Neuron (in vitro differentiated cells): ENCODE measurements around the gene TUBGCP5.

Experiments
- H2AFZ ChIP-seq: one replicate; pipeline ENCODE4 v1.6.1; 2013; ENCODE audit warnings: low read depth, mild to moderate bottlenecking, inconsistent platforms, low read length, moderate library complexity
- H3K27me3 ChIP-seq: one replicate; pipeline ENCODE4 v1.6.1; 2013; ENCODE audit warnings: low read length; ENCODE audit not compliant: insufficient read depth
- H3K36me3 ChIP-seq: one replicate; pipeline ENCODE4 v1.6.1; 2013; ENCODE audit warnings: low read length; ENCODE audit not compliant: insufficient read depth
- H3K4me1 ChIP-seq: one replicate; pipeline ENCODE4 v1.6.1; 2013; ENCODE audit warnings: low read length; ENCODE audit not compliant: insufficient read depth
- H3K4me3 ChIP-seq: 2 replicates; pipeline ENCODE4 v1.5.1; 2013; ENCODE audit warnings: mild to moderate bottlenecking, low read length, moderate library complexity
- H3K9me3 ChIP-seq: one replicate; pipeline ENCODE4 v1.6.1; 2013; ENCODE audit warnings: low read length

TUBGCP5 gene

GRCh38 chr15:22981051-22981840 is 58.1 kb downstream of the TUBGCP5 start:
- H2AFZ ChIP-seq: peak overlapping the region; percentile 95
- peaks cover 12% of the 10 kb centered on the region for H3K4me1 ChIP-seq
- H3K36me3 ChIP-seq: no peaks in the 10 kb centered on the region
- no peaks in the 10 kb centered on the region for H3K9me3 ChIP-seq
- peak overlapping the region; percentile 90 for H3K4me3 ChIP-seq
- H3K27me3 ChIP-seq: no peaks in the 10 kb centered on the region

- Histone ChIP-seq H3K27me3 (no peaks in the 10 kb centered on the region), H3K36me3 (no peaks in the 10 kb centered on the region), H3K9me3 (no peaks in the 10 kb centered on the region), H2AFZ (peak within 1 kb of the TSS; percentile 95), H3K4me1 (peaks cover 12% of the 10 kb centered on the region), H3K4me3 (peak within 1 kb of the TSS; percentile 90)
Observed at GRCh38 chr15:22980189-22981050, 58.9 kb downstream of the TUBGCP5 start, which contains the start of gene CYFIP1. CYFIP1 (minus strand) TSS chr15:22980368; CDS start chr15:22947285, 33,083 bp downstream.

- Histone ChIP-seq H3K9me3 (no peaks in the 10 kb centered on the region), H2AFZ (peak overlapping the region; percentile 52), H3K27me3 (no peaks in the 10 kb centered on the region), H3K36me3 (no peaks in the 10 kb centered on the region), H3K4me3 (peak overlapping the region; percentile 90), H3K4me1 (peaks cover 12% of the 10 kb centered on the region)
Observed at GRCh38 chr15:22979238-22980188, 59.9 kb downstream of the TUBGCP5 start.

DNA sequence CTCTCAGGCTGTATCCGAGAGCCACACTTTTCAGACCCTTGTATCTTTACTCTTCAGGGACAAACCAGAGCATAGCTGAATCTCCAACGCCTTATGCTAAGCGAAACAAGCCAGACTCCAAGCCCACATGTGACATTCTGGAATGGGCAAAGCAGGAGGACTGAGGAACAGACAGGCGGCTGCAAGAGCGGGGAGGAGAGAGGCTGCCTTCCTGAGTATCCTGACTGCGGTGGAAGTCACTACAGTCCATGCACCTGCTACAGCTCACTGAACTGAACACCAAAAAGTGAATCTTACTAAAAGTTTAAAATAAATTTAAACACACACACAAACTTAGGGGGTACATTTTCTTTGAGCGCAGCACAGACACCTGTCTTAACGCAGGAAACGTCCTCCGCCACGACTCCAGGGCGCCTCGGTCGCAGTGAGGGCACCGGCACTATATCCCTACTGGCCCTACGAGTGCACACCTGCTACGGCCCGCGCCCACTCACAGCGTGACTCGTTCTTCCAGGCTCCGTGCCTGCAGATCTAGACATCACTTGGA is 60.6 kb downstream of the TUBGCP5 start:
- H3K9me3 ChIP-seq: no peaks in the 10 kb centered on the region
- peak overlapping the region; percentile 90 for H3K4me3 ChIP-seq
- no peaks in the 10 kb centered on the region for H3K36me3 ChIP-seq
- peaks cover 12% of the 10 kb centered on the region for H3K4me1 ChIP-seq
- peak overlapping the region; percentile 52 for H2AFZ ChIP-seq
- H3K27me3 ChIP-seq: no peaks in the 10 kb centered on the region

- peaks cover 8% of the 10 kb centered on the region for H3K9me3 ChIP-seq
- H3K27me3 ChIP-seq: no peaks in the 10 kb centered on the region
- H2AFZ ChIP-seq: no peak overlapping the region
- H3K4me1 ChIP-seq: peaks cover 7% of the 10 kb centered on the region
- H3K4me3 ChIP-seq: no peak overlapping the region
- no peaks in the 10 kb centered on the region for H3K36me3 ChIP-seq
Observed at GRCh38 chr15:22974745-22975144, 64.6 kb downstream of the TUBGCP5 start.

GRCh38 chr15:22973987-22974386 is 65.4 kb downstream of the TUBGCP5 start:
- peaks cover 9% of the 10 kb centered on the region for H3K9me3 ChIP-seq
- H3K4me3 ChIP-seq: no peak overlapping the region
- H3K27me3 ChIP-seq: no peaks in the 10 kb centered on the region
- no peaks in the 10 kb centered on the region for H3K36me3 ChIP-seq
- H3K4me1 ChIP-seq: peaks cover 7% of the 10 kb centered on the region
- no peak overlapping the region for H2AFZ ChIP-seq

GRCh38 chr15:22973286-22973685 is 66.1 kb downstream of the TUBGCP5 start:
- no peaks in the 10 kb centered on the region for H3K27me3 ChIP-seq
- no peak overlapping the region for H2AFZ ChIP-seq
- no peak overlapping the region for H3K4me3 ChIP-seq
- H3K36me3 ChIP-seq: no peaks in the 10 kb centered on the region
- H3K9me3 ChIP-seq: peaks cover 11% of the 10 kb centered on the region
- no peaks in the 10 kb centered on the region for H3K4me1 ChIP-seq

DNA sequence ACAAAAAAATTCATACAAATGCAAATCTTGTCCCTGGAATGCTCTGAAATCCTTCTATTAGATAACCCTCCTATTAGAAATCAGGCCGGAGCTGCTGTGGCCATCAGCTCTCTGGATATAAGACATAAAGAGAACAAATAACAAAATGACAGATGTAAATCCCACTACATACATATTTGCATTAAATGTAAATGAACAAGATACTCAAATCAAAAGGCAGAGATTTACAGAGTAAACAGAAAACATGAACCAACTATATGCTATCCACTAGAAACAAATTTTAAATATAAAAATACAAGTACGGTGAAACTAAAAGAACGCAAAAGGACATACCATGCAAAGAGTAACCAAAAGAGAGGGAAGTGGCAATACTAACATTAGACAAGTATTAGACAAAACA is 69.9 kb downstream of the TUBGCP5 start:
- Histone ChIP-seq H3K4me1 (peaks cover under 1% of the 10 kb centered on the region), H3K27me3 (no peaks in the 10 kb centered on the region), H2AFZ (no peak overlapping the region), H3K36me3 (no peaks in the 10 kb centered on the region), H3K9me3 (peaks cover 11% of the 10 kb centered on the region), H3K4me3 (no peak overlapping the region)

DNA sequence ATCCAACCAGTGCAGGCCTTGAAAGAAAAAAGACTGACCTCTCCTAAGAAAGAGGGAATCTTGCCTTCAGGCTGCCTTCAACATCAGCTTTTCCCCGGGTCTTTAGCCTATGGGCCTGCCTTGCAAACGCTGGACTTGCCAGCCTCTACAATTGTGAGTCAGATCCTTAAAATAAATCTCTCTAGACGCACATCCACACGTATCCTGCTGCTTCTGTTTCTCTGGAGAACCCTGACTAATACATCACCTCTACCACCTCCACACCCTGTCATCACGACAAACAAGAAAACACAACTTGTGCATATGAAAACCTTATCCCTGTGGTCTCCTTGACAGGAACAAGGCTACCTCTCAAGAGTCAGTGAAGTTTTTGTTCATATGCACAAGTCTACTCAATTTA is 71.0 kb downstream of the TUBGCP5 start:
- no peak overlapping the region for H2AFZ ChIP-seq
- no peaks in the 10 kb centered on the region for H3K27me3 ChIP-seq
- peaks cover 7% of the 10 kb centered on the region for H3K4me1 ChIP-seq
- peaks cover 11% of the 10 kb centered on the region for H3K9me3 ChIP-seq
- no peak overlapping the region for H3K4me3 ChIP-seq
- no peaks in the 10 kb centered on the region for H3K36me3 ChIP-seq

GRCh38 chr15:22967084-22967770 is 72.1 kb downstream of the TUBGCP5 start:
- H3K4me1 ChIP-seq: peaks cover 7% of the 10 kb centered on the region
- no peaks in the 10 kb centered on the region for H3K27me3 ChIP-seq
- no peak overlapping the region for H3K4me3 ChIP-seq
- H3K9me3 ChIP-seq: peaks cover 11% of the 10 kb centered on the region
- H2AFZ ChIP-seq: no peak overlapping the region
- no peaks in the 10 kb centered on the region for H3K36me3 ChIP-seq

- Histone ChIP-seq H3K27me3 (no peaks in the 10 kb centered on the region), H3K9me3 (peaks cover 11% of the 10 kb centered on the region), H3K4me1 (peaks cover 7% of the 10 kb centered on the region), H3K4me3 (no peak overlapping the region), H2AFZ (no peak overlapping the region), H3K36me3 (no peaks in the 10 kb centered on the region)
Observed at GRCh38 chr15:22966321-22967083, 72.9 kb downstream of the TUBGCP5 start.
